Esophagus squamous epithelium (tissue), 4 donors: ENCODE data around the gene OR11A1.

ENCODE experiments used
- POLR2A ChIP-seq, 4 donors: fragments of 450-650 bp; IDR thresholded peaks; one replicate each; pipeline ENCODE4 v1.6.1; 2017; ENCODE audit warnings: antibody characterized with exemption in 4 of 4, mild to moderate bottlenecking in 4 of 4, moderate library complexity in 3 of 4
- TF ChIP-seq, protein P1 (sequence below), 6 experiments: fragments of 450-650 bp in 4 of 6; fragments of 200-600 bp in 2 of 6; sonication (generic) in 2 of 6; IDR thresholded peaks; one replicate each; pipeline ENCODE4 v1.5.1; 2016 to 2019; ENCODE audit warnings: antibody characterized with exemption in 6 of 6, mild to moderate bottlenecking in 4 of 6, moderate library complexity in 4 of 6

DNA sequence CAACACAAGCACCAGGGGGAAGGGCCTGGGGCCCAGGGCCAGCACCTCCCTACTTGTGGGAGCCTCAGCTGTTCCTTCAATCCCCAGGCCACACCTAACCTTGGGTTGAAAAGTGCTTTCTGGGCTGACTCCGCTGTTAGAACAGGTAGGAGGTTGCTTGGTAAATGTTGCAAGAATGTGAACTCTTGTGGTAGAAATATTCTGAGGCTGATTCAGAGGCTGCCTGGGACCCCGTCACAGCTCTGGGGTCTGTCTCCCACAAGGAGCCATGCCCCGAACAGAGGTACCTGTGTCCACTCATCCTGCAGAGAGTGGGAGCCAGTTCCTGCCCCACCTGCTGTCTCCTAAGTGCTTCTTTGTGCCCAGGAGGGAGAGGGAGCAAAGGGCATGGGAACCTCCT lies 45.3 kb upstream of the OR11A1 start:
- TF ChIP-seq, protein P1, sequence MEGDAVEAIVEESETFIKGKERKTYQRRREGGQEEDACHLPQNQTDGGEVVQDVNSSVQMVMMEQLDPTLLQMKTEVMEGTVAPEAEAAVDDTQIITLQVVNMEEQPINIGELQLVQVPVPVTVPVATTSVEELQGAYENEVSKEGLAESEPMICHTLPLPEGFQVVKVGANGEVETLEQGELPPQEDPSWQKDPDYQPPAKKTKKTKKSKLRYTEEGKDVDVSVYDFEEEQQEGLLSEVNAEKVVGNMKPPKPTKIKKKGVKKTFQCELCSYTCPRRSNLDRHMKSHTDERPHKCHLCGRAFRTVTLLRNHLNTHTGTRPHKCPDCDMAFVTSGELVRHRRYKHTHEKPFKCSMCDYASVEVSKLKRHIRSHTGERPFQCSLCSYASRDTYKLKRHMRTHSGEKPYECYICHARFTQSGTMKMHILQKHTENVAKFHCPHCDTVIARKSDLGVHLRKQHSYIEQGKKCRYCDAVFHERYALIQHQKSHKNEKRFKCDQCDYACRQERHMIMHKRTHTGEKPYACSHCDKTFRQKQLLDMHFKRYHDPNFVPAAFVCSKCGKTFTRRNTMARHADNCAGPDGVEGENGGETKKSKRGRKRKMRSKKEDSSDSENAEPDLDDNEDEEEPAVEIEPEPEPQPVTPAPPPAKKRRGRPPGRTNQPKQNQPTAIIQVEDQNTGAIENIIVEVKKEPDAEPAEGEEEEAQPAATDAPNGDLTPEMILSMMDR (IDR thresholded peaks at IDR 0.05), result no peak
- TF ChIP-seq POLR2A (IDR thresholded peaks at IDR 0.05), result no peak
